Measurements from ENCODE around the gene KLHL22.

Gene KLHL22

DNA sequence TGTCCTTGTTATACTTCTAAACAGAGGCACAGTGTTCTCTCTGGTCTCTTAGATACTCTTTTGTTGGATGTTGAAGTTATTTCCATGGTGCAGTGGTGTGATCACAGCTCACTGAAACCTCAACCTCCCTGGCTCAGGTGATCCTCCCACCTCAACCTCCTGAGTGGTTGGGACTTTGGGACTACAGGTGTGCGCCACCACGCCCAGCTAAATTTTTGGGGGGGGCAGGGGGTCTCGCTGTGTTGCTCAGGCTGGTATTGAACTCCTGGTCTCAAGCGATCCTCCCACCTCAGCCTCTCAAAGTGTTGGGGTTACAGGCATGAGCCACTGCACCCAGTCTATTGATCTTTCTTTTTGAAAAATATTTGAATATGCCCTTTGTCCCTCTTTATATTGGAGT, 86.7 kb downstream of the KLHL22 start:
- Histone ChIP-seq H3K4me3 (ENCODE audit: low read depth, low read length) (no peak overlapping the region), H3K27ac (no peak overlapping the region), H3K9me3 (ENCODE audit: control insufficient read depth, low read length) (no peaks in the 10 kb centered on the region), H3K36me3 (ENCODE audit: control insufficient read depth, insufficient read depth, low read length) (no peaks in the 10 kb centered on the region), H3K9ac (no peak overlapping the region), H3K79me2 (no peaks in the 10 kb centered on the region), H3K4me2 (ENCODE audit: low read length) (no peak overlapping the region), H3K4me1 (no peaks in the 10 kb centered on the region), H3K27me3 (ENCODE audit: control insufficient read depth, insufficient read depth, low read length) (no peaks in the 10 kb centered on the region), H2AFZ (no peak overlapping the region)
- TF ChIP-seq, protein P1, sequence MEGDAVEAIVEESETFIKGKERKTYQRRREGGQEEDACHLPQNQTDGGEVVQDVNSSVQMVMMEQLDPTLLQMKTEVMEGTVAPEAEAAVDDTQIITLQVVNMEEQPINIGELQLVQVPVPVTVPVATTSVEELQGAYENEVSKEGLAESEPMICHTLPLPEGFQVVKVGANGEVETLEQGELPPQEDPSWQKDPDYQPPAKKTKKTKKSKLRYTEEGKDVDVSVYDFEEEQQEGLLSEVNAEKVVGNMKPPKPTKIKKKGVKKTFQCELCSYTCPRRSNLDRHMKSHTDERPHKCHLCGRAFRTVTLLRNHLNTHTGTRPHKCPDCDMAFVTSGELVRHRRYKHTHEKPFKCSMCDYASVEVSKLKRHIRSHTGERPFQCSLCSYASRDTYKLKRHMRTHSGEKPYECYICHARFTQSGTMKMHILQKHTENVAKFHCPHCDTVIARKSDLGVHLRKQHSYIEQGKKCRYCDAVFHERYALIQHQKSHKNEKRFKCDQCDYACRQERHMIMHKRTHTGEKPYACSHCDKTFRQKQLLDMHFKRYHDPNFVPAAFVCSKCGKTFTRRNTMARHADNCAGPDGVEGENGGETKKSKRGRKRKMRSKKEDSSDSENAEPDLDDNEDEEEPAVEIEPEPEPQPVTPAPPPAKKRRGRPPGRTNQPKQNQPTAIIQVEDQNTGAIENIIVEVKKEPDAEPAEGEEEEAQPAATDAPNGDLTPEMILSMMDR (IDR thresholded peaks at IDR 0.05) = no peak

DNA sequence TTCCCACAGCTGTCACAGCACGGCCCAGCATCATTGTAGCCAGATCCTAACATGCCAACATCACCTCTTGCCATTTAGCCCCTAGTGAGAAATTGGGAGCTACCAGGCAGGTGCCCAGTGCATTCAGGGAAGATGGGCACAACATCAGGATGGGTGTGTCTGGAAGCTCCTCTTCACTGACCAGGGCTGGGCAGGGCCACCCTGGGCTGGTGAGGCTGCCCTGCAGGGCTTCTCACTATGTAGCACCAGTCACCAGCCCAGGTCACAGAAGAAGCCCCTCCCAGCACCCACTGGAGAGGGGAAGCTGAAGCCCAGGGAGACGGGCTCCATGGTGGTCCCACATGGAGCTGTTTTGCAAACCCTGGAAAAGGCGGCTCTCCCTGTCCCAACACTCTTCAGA, 87.8 kb downstream of the KLHL22 start:
- Histone ChIP-seq H3K27ac (no peak overlapping the region), H3K9ac (no peak overlapping the region), H2AFZ (no peak overlapping the region), H3K79me2 (no peaks in the 10 kb centered on the region), H3K4me3 (ENCODE audit: low read depth, low read length) (no peak overlapping the region), H3K4me2 (ENCODE audit: low read length) (no peak overlapping the region), H3K27me3 (ENCODE audit: control insufficient read depth, insufficient read depth, low read length) (no peaks in the 10 kb centered on the region), H3K4me1 (no peaks in the 10 kb centered on the region), H3K36me3 (ENCODE audit: control insufficient read depth, insufficient read depth, low read length) (no peaks in the 10 kb centered on the region), H3K9me3 (ENCODE audit: control insufficient read depth, low read length) (no peaks in the 10 kb centered on the region)
- TF ChIP-seq, protein P1 (IDR thresholded peaks at IDR 0.05) = no peak

DNA sequence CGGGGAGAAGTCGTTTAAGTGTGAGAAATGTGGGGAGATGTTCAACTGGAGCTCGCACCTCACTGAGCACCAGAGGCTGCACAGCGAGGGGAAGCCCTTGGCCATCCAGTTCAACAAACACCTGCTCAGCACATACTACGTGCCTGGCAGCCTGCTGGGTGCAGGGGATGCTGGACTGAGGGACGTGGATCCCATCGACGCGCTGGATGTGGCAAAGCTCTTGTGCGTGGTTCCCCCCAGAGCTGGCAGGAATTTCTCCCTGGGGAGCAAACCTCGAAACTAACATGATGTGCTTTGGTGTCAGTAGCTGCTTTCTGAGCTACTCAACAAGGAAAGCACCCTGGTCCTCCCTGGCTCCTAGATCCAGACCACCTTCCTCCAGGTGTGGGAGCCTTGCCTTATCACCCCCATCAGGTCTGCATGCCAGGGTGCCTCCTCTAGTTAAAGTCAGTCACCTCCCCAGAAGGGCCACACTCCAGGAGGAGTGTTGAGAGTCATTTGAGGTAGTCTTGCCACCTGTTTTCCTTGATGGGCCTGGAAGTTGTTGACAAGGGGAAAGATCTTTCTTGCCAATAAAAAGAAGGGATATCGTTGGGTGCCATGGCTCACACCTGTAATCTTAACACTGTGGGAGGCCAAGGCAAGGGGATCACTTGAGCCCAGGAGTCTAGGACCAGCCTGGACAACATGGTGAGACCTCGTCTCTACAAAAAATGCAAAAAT, 88.7 kb downstream of the KLHL22 start:
- Histone ChIP-seq H3K27me3 (ENCODE audit: control insufficient read depth, insufficient read depth, low read length) (no peaks in the 10 kb centered on the region), H3K4me3 (ENCODE audit: low read depth, low read length) (no peak overlapping the region), H2AFZ (no peak overlapping the region), H3K4me2 (ENCODE audit: low read length) (no peak overlapping the region), H3K4me1 (no peaks in the 10 kb centered on the region), H3K79me2 (no peaks in the 10 kb centered on the region), H3K9ac (no peak overlapping the region), H3K36me3 (ENCODE audit: control insufficient read depth, insufficient read depth, low read length) (no peaks in the 10 kb centered on the region), H3K27ac (no peak overlapping the region), H3K9me3 (ENCODE audit: control insufficient read depth, low read length) (no peaks in the 10 kb centered on the region)
- TF ChIP-seq, protein P1 (IDR thresholded peaks at IDR 0.05) = no peak

DNA sequence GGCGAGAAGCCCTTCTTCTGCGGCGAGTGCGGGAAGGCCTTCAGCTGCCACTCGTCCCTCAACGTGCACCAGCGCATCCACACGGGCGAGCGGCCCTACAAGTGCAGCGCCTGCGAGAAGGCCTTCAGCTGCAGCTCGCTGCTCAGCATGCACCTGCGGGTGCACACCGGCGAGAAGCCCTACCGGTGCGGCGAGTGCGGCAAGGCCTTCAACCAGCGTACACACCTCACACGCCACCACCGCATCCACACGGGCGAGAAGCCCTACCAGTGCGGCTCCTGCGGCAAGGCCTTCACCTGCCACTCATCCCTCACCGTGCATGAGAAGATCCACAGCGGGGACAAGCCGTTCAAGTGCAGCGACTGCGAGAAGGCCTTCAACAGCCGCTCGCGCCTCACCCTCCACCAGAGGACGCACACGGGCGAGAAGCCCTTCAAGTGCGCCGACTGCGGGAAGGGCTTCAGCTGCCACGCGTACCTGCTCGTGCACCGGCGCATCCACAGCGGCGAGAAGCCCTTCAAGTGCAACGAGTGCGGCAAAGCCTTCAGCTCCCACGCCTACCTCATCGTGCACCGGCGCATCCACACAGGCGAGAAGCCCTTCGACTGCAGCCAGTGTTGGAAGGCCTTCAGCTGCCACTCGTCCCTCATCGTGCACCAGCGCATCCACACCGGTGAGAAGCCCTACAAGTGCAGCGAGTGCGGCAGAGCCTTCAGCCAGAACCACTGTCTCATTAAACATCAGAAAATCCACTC, 89.5 kb downstream of the KLHL22 start:
- Histone ChIP-seq H3K36me3 (ENCODE audit: control insufficient read depth, insufficient read depth, low read length) (no peaks in the 10 kb centered on the region), H3K79me2 (no peaks in the 10 kb centered on the region), H2AFZ (no peak overlapping the region), H3K4me1 (no peaks in the 10 kb centered on the region), H3K4me2 (ENCODE audit: low read length) (no peak overlapping the region), H3K9ac (no peak overlapping the region), H3K27me3 (ENCODE audit: control insufficient read depth, insufficient read depth, low read length) (no peaks in the 10 kb centered on the region), H3K4me3 (ENCODE audit: low read depth, low read length) (no peak overlapping the region), H3K9me3 (ENCODE audit: control insufficient read depth, low read length) (no peaks in the 10 kb centered on the region), H3K27ac (no peak overlapping the region)
- TF ChIP-seq, protein P1 (IDR thresholded peaks at IDR 0.05) = no peak
